KG1 (cell line): ENCODE data around the gene EMILIN2.

Experiments used
- DNase-seq: peaks from one replicate; lab custom pipeline; 2025; lab: John Stamatoyannopoulos, UW

Gene EMILIN2

GRCh38 chr18:2916184-2916583 lies 69.4 kb downstream of the EMILIN2 start:
- DNase-seq: no peak

GRCh38 chr18:2917259-2918047 lies 70.6 kb downstream of the EMILIN2 start:
- no peak for DNase-seq

- DNase-seq: no peak
Measured at GRCh38 chr18:2918761-2919550, 72.2 kb downstream of the EMILIN2 start.

GRCh38 chr18:2919600-2919999 lies 72.8 kb downstream of the EMILIN2 start:
- no peak for DNase-seq

- no peak for DNase-seq
Measured at GRCh38 chr18:2920027-2920426, 73.2 kb downstream of the EMILIN2 start.

- DNase-seq: no peak
Measured at GRCh38 chr18:2920546-2921343, 73.9 kb downstream of the EMILIN2 start.

- no peak for DNase-seq
Measured at GRCh38 chr18:2921778-2922177, 75.0 kb downstream of the EMILIN2 start.

- no peak for DNase-seq
Measured at GRCh38 chr18:2923464-2923863, 76.7 kb downstream of the EMILIN2 start.

GRCh38 chr18:2924920-2925319 lies 78.1 kb downstream of the EMILIN2 start:
- no peak for DNase-seq

- DNase-seq: no peak
Measured at GRCh38 chr18:2926528-2926927, 79.7 kb downstream of the EMILIN2 start.

GRCh38 chr18:2927745-2928144 lies 80.9 kb downstream of the EMILIN2 start:
- DNase-seq: no peak

- DNase-seq: peak; percentile 27
Measured at GRCh38 chr18:2932247-2933181, 85.7 kb downstream of the EMILIN2 start.

- no peak for DNase-seq
Measured at GRCh38 chr18:2933995-2934394, 87.2 kb downstream of the EMILIN2 start.

- DNase-seq: no peak
Measured at GRCh38 chr18:2935438-2936192, 88.8 kb downstream of the EMILIN2 start.

- DNase-seq: no peak
Measured at GRCh38 chr18:2939317-2939716, 92.5 kb downstream of the EMILIN2 start.

- DNase-seq: no peak
Measured at GRCh38 chr18:2948038-2948437, 101.2 kb downstream of the EMILIN2 start.

- no peak for DNase-seq
Measured at GRCh38 chr18:2952605-2953004, 105.8 kb downstream of the EMILIN2 start.

GRCh38 chr18:2953935-2954653 lies 107.3 kb downstream of the EMILIN2 start:
- no peak for DNase-seq

GRCh38 chr18:2954869-2955645 lies 108.3 kb downstream of the EMILIN2 start:
- DNase-seq: no peak
